ENCODE results near the gene EYA3.

EYA3 gene

GRCh38 chr1:28112388-28113241, 24.2 kb upstream of the EYA3 start:
- DNase-seq = no peak

DNA sequence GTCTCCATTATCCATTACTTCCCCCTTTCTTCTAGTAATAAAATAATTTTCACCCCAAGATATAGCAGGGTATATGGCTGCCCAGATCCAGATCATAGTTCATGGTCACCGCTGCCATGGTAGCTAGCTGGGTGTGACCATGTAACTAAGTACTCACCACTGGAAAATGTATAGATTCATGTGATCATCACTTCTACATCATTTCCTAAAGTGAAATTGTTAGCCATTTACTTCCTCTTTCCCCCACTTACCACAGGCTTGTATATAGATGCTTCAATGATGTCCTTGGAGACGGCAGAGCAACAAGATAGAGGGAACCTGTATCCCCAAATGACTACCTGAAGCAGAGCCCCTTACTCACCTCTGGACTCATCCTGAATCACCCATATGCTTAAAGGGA, 22.7 kb upstream of the EYA3 start:
- no peak for DNase-seq

GRCh38 chr1:28110555-28110954, 22.1 kb upstream of the EYA3 start:
- no peak for DNase-seq

DNA sequence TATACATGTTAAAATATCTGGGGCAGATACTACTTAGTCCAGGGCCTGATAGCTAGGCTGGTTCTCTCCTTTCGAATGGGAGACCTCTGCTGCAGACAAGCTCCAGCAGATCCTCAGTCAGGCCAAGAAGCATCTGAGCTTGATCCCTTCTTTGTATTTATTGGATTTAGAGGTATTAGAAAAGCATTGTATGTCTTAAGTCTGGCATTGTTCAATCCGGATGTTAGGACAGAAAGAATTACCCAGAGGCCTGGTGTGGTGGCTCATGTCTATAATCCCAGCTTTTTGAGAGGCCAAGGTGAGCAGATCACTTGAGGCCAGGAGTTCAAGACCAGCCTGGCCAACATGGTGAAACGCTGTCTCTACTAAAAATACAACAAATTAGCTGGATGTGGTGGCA, 21.2 kb upstream of the EYA3 start:
- DNase-seq = no peak

DNA sequence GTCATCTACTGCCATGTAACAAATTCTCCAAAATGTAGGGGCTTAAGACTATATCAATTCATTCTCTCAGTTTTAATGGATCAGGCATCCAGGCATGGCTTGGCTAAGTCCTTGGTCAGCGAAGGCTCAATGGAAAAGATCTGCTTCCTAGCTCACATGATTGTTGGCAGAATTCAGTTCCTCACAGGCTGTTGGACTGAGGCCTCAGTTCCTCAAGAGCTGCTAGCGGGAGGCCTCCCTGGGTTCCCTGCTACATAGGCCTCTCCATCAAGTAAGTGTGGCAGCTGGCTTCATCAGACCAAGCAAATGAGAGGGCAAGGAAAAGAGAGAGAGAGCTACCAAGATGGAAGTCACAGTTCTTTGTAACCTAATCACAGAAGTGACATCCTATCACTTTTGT, 19.6 kb upstream of the EYA3 start:
- DNase-seq = no peak

DNA sequence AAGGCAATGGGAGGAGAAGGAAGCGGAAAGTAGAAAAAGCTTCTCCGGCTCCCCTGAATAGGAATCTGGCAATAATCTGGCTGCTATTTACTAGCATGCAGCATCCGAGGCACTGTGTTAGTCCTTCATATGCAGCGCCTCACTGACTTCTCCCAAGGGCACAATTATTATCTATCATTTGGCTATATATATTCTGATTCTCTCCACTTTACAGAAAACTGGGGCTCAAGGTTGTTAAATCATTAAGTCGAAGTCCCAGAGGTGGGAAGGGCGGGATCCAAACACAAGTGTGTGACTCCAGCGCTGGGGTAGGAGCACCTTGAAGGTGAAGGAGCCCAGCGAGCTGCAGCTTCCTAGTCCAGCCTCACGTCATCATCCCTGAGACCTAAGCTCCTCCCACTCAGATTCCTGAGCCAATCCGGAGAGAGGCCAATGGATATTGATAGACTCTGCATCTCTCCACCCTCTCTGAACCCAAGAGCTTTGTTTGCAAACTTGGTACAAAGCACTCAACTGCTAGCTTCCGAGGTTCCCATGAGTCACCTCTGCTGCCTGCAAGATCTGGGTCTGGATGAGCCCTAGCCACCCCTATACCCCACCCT, 16.6 kb upstream of the EYA3 start:
- peak; percentile 67 to 85 for DNase-seq

DNA sequence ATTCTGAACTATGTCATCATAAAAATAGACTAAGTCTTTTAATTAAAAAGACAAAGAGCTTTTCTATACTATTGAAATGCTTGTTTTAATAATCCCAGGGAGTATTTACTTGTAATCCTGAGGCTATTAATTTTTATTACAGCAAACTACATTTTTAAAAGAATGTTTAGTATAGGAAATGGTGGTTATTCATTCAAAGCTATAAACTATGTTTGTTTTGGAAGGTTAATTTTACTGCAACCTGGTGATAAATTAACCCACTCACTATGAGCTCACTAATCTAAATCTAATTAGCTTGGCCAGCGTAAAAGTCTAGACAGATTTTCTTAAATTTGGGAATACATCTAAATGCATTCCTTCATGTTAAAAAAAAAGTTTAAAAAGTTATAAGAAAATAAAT, 13.8 kb upstream of the EYA3 start:
- DNase-seq = no peak

GRCh38 chr1:28099050-28099769, 10.8 kb upstream of the EYA3 start:
- no peak for DNase-seq

- DNase-seq = no peak
Measured at GRCh38 chr1:28097100-28097472, 8.7 kb upstream of the EYA3 start.

DNA sequence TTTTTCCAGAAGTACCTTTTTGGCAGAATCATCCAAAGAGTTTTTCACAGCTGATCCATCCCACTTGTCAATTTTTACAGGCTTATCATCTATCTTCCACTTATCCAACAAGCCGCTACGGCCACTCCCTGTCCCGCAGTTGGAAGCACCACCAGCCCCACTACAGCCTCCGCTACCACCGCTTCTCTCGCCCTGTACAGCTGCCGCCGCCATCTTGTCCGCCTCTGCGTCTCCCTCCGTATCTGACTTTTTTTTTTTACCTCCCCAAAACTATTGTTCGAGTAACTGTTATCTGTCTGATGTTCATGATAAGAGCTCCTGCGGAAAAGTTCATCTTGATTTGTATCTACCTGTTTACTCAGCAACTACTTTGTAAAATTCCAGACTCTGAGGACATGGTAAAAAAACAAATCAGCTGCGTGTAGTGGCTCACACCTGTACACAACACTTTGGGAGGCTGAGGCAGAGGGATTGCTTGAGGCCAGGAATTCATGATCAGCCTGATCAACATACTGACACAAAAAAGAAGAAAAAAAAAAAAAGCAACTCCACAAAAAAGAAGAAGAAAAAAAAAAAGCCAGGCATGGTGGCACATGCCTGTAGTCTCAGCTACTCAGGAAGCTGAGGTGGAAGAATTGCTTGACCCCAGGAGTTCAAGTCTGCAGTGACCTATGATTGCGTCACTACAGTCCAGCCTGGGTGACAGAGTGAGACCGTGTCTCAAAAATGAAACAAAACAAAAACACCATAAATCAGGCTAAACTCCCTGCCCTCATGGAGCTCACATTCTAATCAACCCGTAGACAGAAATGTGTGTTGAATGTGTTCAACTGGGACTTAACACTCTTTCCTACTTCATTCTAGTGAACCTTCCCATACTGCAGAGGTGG, 8.0 kb upstream of the EYA3 start:
- DNase-seq = no peak

DNA sequence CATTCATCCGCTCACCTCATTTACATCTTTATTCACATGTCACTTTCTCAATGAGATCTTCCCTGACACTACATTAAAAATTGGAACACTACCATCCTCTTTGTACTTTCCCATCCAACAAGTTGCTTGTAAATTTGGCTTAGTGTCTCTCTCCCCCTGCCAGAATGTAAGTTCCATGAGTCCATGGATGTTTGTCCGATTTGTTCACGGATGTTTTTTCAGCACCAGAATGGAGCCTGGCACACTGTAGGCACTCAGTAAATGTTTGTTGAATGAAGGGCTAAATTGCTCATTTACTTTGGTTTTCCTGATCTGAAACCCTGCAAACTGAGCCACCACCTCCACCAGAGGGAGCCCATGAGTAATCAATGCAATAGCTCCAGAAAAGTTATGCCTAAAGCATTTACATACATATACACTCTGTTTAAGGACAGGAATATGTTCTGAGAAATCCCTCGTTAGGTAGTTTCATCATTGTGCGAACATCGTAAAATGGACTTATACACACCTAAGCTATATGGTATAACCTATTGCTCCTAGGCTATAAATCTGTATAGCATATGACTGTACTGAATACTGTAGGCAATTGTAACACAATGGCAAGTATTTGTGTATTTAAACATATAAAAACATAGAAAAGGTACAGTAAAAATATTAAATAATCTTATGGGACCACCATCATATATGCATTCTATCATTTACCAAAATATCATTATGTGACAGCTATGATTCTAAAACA, 2.8 kb upstream of the EYA3 start:
- DNase-seq = peak; percentile 62 to 72

DNA sequence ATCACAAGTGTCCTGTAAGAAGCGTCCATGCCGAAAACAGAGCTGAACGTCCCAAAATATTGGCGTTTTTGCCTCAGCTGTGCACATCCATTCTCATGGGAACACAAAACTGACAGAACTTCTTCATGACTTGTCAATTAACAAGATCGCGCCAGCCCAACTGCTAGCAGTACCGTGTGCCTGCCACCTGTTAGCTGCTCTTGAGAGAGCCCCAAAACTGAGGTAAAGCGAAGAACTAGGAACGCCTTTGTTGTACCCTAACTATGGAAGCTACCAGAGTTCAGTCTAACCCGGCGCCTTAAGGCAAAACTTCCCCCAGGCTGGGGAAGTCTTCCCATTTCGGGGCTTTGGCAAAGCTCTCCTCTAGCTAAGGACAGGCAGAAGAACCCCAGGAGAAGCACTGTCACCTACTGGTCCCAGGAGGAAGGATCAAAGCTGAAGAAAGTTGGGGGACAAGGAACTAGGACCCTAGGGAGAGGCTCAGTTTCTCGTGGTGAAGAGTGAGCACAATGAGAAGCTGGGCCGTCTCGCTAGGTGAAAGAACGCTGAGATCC, 719 bp downstream of the EYA3 start:
- DNase-seq = no peak

- DNase-seq = no peak
Measured at GRCh38 chr1:28086651-28087050, 1.8 kb downstream of the EYA3 start.

DNA sequence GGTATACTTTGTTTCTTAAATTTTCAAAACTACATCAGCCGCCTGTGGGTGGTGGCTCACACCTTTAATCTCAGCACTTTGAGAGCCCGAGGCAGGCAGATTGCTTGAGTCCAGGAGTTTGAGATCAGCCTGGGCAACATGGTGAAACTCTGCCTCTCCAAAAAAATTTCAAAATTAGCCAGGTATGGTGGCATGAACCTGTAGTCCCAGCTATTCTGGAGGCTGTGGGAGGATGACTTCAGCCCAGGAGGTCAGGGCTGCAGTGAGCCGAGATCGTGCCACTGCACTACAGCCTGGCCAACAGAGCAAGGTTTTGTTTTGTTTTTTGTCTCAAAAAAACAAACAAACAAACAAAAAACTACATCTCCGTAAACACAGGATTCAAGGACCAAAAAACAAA, 3.3 kb downstream of the EYA3 start:
- no peak for DNase-seq

DNA sequence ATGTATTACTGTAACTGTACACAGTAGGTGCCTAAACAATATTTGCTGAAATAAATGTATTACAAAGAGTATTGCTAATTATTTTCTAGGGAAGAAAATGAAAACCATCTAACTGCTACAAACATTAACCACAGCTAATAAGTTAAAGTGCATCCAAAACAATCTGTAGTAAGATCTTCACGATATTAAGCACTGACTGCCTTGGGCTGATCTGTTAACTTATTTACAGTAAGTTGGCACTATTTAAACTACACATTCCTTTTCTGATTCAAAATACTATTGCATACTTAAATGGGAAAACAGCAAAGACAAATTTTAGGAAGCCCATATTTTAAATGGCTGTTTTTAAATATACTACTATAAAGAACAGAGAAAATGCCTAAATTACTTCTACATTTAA, 4.5 kb downstream of the EYA3 start:
- DNase-seq = no peak

DNA sequence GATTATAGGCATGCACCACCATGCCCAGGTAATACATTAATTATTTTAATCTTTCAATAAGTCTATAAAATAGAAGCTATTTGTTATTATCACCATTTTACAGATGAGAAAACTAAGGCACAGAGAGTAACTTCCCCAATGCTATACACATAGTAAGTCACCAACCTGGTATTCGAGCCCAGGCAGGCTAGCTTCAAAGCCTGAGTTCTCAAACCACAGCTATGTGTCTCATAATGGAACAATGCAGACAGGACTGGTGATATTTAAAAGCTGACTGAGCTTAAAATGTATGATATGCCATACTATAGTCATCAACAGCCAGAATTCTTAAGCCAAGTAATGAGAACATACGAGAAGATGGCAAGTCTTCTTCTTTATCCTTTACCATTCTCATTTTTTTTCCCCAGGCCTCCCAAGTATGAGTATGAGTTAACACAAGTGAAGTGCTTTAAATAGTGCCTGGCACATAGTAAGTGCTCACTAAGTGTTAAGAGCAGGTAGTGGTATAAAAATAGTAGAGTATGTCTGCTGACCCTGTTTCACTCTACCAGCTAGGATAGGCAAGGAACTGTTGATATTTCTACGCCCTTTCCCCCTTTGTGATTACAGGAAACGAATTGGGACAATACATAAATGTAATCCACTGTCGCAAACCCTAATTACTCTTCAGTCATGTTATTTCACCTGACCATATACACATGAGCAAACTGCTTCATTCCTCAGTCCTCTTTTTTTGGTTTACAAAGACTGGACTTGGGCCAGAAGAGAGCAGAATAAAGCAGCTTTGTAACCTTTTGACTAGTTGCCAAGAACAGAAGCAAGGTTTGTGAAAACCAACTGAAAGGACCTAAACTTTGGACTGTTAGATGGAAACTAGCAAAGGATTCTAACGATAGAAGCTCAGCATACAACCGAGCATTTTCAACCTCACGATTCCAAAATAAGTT, 9.5 kb downstream of the EYA3 start:
- DNase-seq = peak in 1 of 2 donors; percentile 24

- no peak for DNase-seq
Measured at GRCh38 chr1:28078262-28078661, 10.1 kb downstream of the EYA3 start.

GRCh38 chr1:28074892-28075511, 13.4 kb downstream of the EYA3 start:
- DNase-seq = no peak

DNA sequence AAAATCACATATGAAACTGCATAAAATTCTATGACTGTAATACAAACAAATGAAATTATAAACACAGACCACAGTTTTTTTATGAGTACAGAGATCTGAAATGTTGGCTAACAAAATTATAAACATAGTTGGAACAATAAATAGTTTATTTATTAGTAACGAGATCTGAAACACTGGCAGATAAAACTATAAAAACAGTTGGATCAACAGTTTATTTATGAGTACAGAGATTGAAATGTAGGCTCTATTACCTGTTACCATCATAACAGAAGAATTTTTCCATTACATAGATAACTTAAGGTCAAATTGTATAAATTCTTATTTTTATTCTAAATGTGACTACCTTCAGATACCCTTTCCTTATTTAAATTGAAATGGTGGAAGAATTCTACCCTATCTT, 14.5 kb downstream of the EYA3 start:
- DNase-seq = no peak

GRCh38 chr1:28071813-28072212, 16.6 kb downstream of the EYA3 start:
- DNase-seq = no peak
